Retinal pigment epithelial cell (primary cell): ENCODE data around the gene USP25.

Experiments used
- DNase-seq: peaks from one replicate; pipeline ENCODE4 v3.0.0-alpha.2; 2010; ENCODE audit warnings: low read depth
- H3K4me3 ChIP-seq: 2 replicates; pipeline ENCODE4 v1.5.1; 2011; ENCODE audit warnings: mild to moderate bottlenecking, low read length, control low read depth, moderate library complexity
- CTCF ChIP-seq: conservative IDR thresholded peaks from 2 replicates; pipeline ENCODE4 v1.5.1; 2011; ENCODE audit warnings: low read depth, low read length, control low read depth, inconsistent platforms

USP25 gene

DNA sequence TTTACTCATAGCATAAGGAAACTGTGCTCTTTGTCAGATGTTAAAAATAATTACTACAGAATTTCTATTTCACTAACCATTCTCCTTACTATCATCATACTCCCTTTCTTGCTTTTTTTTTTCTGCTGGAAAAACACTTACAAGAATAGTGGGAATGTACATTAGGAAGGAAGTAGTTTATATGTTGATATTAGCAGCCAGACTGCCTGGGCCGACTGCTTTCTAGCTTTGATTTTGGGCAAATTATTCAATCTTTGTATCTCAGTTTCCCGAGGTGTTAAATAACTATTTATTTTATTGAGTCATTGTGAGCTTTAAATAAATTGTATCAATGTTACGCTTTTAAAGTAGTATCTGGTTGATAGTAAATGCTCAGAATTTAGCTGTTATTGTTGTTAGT lies 122.4 kb downstream of the USP25 start:
- no peak overlapping the region for H3K4me3 ChIP-seq
- no peak for TF ChIP-seq CTCF
- no peak for DNase-seq

DNA sequence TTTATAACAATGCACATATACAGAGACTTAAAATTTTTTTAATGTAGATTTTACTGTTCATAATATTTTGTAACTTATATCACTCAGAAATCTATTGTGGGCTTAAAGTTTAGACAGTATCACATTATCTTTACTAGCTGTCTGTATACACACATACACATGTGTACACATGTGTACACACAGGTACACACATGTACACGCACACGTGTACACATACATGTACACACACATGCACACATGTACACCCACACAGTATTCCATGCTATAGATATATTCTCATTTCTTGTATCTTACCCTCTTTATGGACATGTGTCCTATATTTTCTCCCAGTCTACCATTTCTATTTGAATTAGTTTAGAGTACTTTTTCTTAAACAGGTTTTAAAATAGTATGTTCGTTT lies 123.3 kb downstream of the USP25 start:
- no peak for DNase-seq
- H3K4me3 ChIP-seq: no peak overlapping the region
- no peak for TF ChIP-seq CTCF

GRCh38 chr21:15856813-15857212 lies 127.0 kb downstream of the USP25 start:
- DNase-seq: no peak
- no peak overlapping the region for H3K4me3 ChIP-seq
- no peak for TF ChIP-seq CTCF

GRCh38 chr21:15857740-15858139 lies 128.0 kb downstream of the USP25 start:
- no peak for TF ChIP-seq CTCF
- DNase-seq: no peak
- no peak overlapping the region for H3K4me3 ChIP-seq

DNA sequence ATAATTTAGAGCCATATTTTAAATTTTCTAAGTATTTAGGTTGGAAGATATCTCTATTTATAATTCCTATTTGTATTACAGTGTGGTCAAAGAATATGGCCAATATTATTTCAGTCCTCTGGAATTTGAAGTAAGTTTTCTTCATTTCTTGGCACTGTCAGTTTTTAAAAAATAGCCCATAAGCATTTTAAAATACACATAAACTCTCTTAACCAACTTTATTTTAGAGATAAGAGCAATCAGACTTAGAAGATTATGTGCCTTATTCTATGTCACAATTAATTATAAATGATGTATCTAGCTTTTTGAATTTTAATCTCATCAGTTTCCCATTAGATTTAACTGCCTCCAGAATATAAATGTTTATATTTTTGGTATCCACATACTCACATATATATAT lies 130.8 kb downstream of the USP25 start:
- H3K4me3 ChIP-seq: no peak overlapping the region
- no peak for TF ChIP-seq CTCF
- DNase-seq: no peak

DNA sequence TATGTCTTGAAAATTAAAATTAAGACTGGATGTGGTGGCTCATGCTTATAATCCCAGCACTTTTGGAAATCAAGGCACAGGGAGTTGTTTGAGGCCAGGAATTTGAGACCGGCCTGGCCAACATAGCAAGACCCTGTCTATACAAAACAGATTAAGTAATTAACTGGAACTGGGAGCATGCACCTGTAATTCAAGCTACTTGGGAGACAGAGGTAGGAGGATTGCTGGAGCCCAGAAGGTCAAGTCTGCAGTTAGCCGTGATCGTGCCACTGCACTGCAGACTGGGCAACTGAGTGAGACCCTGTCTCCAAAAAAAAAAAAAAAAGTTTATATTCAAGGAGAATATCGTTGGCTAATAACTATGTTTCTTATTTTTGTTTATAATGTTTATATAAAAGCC lies 139.2 kb downstream of the USP25 start:
- no peak for TF ChIP-seq CTCF
- no peak for DNase-seq
- no peak overlapping the region for H3K4me3 ChIP-seq

DNA sequence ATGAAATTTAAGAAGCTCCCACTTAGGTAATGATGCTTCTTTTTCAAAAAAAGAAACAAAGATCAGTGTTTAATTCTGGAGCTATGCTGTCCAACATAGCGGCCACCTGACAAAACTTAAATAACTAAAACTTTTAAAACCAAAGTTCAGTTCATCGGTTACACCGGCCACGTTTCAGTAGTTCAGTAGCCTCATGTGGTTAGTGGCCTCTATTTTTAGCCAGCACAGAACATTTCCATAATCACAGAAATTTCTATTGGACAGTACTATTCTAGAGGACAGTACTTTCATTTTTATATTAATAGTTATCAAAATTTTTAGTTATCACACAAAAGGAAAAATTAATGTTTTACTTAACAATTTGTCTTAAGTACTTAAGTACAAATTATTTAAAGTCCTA lies 141.0 kb downstream of the USP25 start:
- H3K4me3 ChIP-seq: no peak overlapping the region
- DNase-seq: no peak
- no peak for TF ChIP-seq CTCF
